Lower leg skin (tissue), 4 donors: ENCODE measurements around the gene DNASE1L3. TPM values are rescaled to one million over a fixed set of nuclear protein-coding genes. Genes with fewer than 3 reads are reported as not detected.
"Not testable (repeated sequence)": the region's sequence is repeated elsewhere in the genome, so short reads cannot be mapped to it uniquely, and the experiment has no call there.

Experiments used
- DNase-seq, 2 donors: peaks; one replicate each; pipeline ENCODE4 v3.0.0-alpha.2; 2019; ENCODE audit warnings: low spot score in 2 of 2
- H3K4me3 ChIP-seq: fragments of 200-600 bp; sonication (generic); 2 replicates; pipeline ENCODE4 v1.5.1; 2017; ENCODE audit warnings: mild to moderate bottlenecking, low read depth; ENCODE audit not compliant: poor library complexity, severe bottlenecking
- POLR2A ChIP-seq, 2 donors: fragments of 450-650 bp; IDR thresholded peaks; one replicate each; pipeline ENCODE4 v1.6.1; 2016 to 2017; ENCODE audit warnings: antibody characterized with exemption in 2 of 2, mild to moderate bottlenecking in 1 of 2, moderate library complexity in 1 of 2
- WGBS, 2 donors: methylation state at CpG; one replicate each; pipeline ENCODE4 v1.1.5; 2018; 5-methylcytosine and 5-hydroxymethylcytosine counted together
- intact Hi-C: fragments of 100-400 bp; cut with DNase I; formaldehyde crosslinking; loops from one replicate; pipeline ENCODE4 v1.15.0; 2023; ENCODE audit warnings: low total_unique reads
- total RNA-seq, 4 donors: library from RNA; depleted of rRNA; stranded (reverse); fragments of >200 nt; gene quantifications; one replicate each; pipeline ENCODE4 v1.1.0, GENCODE V29; 2016
- TF ChIP-seq, protein P1 (sequence below), 3 donors: fragments of 450-650 bp; IDR thresholded peaks; one replicate each; pipeline ENCODE4 v1.5.1; 2016; ENCODE audit warnings: antibody characterized with exemption in 3 of 3, mild to moderate bottlenecking in 3 of 3, moderate library complexity in 2 of 3

The DNASE1L3 gene
- total RNA-seq, 4 donors from 2014 or later, result 0.76 to 8.1 (median 3.1) TPM

DNA sequence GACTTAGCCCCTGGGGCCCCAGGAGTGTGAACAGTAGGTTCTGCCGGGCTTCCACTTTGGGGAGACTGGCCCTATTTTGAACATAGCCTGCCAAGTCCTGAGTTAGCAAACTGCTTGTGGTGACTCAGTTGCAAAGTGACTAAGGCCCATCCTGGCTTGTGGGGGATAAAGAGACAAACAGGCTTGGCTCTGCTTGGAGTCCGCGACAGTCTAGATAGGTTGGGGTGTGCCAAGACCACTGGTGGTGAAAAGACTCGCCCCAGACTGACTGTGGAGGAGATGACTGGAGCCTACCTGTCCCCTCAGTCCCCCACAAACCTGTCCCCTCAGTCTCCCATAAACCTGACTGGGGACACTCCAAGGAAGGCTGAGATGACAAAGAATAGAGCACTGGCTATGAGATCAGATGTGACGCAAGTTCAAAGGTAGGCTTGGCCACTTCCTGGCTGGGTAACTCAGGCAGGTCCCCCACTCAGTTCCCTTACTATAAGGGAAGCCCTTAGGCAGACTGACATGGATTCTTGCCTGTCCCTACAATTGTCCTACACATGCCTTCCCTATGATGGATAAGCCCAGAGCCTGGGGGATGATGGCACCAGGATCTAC, 4.3 kb downstream of the DNASE1L3 start:
- DNase-seq, result no peak
- intact Hi-C loops, result no loop called here
- no peak overlapping the region for H3K4me3 ChIP-seq
- 59 to 66% methylated on average over 5 of the region's 5 CpGs for WGBS, 2 donors
- no peak for TF ChIP-seq POLR2A (IDR thresholded peaks at IDR 0.05)
- TF ChIP-seq, protein P1, sequence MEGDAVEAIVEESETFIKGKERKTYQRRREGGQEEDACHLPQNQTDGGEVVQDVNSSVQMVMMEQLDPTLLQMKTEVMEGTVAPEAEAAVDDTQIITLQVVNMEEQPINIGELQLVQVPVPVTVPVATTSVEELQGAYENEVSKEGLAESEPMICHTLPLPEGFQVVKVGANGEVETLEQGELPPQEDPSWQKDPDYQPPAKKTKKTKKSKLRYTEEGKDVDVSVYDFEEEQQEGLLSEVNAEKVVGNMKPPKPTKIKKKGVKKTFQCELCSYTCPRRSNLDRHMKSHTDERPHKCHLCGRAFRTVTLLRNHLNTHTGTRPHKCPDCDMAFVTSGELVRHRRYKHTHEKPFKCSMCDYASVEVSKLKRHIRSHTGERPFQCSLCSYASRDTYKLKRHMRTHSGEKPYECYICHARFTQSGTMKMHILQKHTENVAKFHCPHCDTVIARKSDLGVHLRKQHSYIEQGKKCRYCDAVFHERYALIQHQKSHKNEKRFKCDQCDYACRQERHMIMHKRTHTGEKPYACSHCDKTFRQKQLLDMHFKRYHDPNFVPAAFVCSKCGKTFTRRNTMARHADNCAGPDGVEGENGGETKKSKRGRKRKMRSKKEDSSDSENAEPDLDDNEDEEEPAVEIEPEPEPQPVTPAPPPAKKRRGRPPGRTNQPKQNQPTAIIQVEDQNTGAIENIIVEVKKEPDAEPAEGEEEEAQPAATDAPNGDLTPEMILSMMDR (IDR thresholded peaks at IDR 0.05), result no peak

DNA sequence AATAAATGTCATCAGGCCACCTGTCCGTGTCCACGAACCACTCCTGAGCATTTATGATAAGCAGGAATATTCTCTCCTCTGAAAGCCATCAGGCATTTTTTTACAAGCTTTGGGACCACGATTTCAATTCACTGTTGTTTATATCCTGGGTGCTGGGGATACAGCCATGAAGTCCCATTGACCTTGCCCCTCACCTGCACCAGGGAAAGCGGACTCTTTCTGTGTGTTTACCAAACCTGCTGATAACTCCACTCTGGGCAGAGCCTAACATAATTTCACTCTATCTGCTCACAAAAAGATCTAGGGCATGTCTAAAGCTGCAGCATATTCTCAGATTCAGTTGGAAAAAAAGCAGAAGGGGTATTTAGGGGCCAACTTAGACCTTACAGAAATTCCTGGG, 4.8 kb downstream of the DNASE1L3 start:
- DNase-seq, result no peak
- intact Hi-C loops, result no loop called here
- no peak overlapping the region for H3K4me3 ChIP-seq
- no peak for TF ChIP-seq POLR2A (IDR thresholded peaks at IDR 0.05)
- TF ChIP-seq, protein P1 (IDR thresholded peaks at IDR 0.05), result no peak
- WGBS, 2 donors, result 77 to 79% methylated on average over 4 of the region's 4 CpGs

DNA sequence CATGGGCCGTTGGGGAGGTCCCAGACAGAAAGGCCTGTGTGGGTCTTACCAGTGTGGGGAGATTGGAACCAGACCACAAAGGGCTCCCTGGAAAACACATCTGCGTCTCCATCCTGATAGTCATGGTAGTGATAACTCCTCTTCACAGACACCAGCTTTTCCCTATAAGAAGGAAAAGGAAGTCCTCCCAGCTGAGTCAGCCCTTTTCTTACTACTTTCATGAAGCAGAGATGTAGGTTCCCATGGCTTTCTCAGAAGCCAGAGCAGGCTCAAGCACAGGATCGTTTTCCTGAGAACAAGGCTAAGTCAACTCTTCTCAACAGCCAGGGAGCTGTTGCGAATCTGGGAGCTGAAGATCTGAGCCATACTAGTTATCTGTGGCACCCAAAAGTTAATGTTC, 6.1 kb downstream of the DNASE1L3 start:
- no peak overlapping the region for H3K4me3 ChIP-seq
- 85 to 88% methylated on average over 4 of the region's 4 CpGs for WGBS, 2 donors
- intact Hi-C loops, result no loop called here
- DNase-seq, result no peak
- no peak for TF ChIP-seq POLR2A (IDR thresholded peaks at IDR 0.05)
- TF ChIP-seq, protein P1 (IDR thresholded peaks at IDR 0.05), result no peak

DNA sequence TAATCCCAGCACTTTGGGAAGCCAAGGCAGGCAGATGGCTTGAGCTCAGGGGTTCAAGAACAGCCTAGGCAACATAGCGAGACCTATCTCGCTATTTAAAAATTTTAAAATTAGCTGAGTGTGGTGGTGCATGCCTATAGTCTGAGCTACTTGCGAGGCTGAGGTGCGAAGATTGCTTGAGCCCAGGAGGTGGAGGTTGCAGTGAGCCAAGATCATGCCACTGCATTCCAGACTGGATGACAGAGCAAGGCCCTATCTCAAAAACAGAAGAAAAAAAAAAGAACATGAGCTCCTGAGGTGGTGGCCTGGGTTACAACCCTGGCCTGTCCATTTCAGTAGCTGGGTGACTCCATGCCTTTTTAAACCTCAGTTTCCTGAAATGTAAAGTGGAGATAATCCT, 7.2 kb downstream of the DNASE1L3 start:
- TF ChIP-seq, protein P1 (IDR thresholded peaks at IDR 0.05), result no peak
- TF ChIP-seq POLR2A (IDR thresholded peaks at IDR 0.05), result no peak
- intact Hi-C loops, result no loop called here

DNA sequence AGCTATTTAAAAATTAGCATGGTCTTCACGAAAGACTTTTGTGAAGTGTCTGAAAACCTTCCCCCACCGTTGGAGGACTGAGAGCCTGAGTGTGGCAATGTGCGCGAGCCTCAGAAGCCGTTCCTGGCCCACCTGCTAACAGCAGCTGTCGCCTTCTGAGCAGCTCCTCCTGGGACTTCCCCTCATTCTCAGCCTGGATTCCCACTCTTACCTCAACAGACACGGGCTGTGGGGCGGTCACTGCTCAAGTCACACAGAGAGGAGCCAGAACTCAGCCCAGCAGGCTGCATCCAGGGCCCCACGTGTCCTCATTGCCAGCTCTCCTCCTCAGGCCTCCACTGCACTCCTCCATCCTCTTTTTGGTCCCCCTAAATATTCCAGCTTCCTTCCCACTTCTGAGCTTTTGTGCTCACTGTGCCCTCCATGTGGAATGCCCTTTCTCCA, 7.8 kb downstream of the DNASE1L3 start:
- 85 to 89% methylated on average over 9 of the region's 9 CpGs for WGBS, 2 donors
- TF ChIP-seq, protein P1 (IDR thresholded peaks at IDR 0.05), result no peak
- no peak for TF ChIP-seq POLR2A (IDR thresholded peaks at IDR 0.05)
- H3K4me3 ChIP-seq, result no peak overlapping the region
- DNase-seq, result no peak
- intact Hi-C loops, result no loop called here

More for the DNA sequence above, 7.2 kb downstream of the DNASE1L3 start:
- WGBS, 2 donors, result 97 to 100% methylated on average over 4 of the region's 4 CpGs
- no peak overlapping the region for H3K4me3 ChIP-seq
- DNase-seq, result no peak

DNA sequence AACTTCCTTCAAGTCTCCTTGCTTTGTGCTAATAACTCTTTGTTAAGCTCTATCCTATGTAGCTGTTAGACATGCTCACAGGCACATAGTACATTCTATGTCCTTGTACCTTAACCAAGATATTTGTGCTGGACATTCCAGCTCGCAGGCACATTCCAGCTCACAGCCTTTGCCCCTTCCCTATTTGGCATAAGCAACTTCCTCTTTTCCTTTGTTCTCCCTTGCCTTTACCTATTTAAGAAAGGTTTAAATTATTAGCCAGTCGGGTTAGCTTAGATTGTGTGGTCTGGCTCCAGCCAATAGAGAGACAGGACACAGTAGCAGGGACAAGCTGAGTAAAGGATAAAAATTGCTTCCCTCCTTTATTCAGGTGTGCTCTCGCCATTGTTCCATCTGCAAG, 9.3 kb downstream of the DNASE1L3 start:
- H3K4me3 ChIP-seq, intact Hi-C loops, DNase-seq: not testable (repeated sequence)
- 50 to 75% methylated on average over 3 of the region's 3 CpGs for WGBS, 2 donors
